ENCODE data around the gene ADGRF1.

- TF ChIP-seq POLR2A (IDR thresholded peaks at IDR 0.05; ENCODE audit: low read depth, low read length) (no peak), MYC (IDR thresholded peaks at IDR 0.05; ENCODE audit: low read depth, low read length) (no peak), MAX (IDR thresholded peaks at IDR 0.05; ENCODE audit: insufficient read depth, insufficient read length) (no peak), CTCF (IDR thresholded peaks at IDR 0.05; ENCODE audit: extremely low read depth in 1 of 2, insufficient read depth in 1 of 2, low read depth in 1 of 2, low read length in 2 of 2) (peak; percentile 73 to 83)
Measured at GRCh38 chr6:47047479-47048407, 5.6 kb upstream of the ADGRF1 start.
